OCI-LY1 (cell line): Measurements from ENCODE around the gene LCN15.

Source experiments
- H2AFZ ChIP-seq: fragments of 200-600 bp; sonication (generic), shearing (Covaris generic); 2 replicates; pipeline ENCODE4 v1.6.0; 2014; ENCODE audit warnings: antibody characterized with exemption, mild to moderate bottlenecking, low read length
- H3F3A ChIP-seq: fragments of 200-600 bp; sonication (generic), shearing (Covaris generic); 2 replicates; pipeline ENCODE4 v1.6.0; 2014; ENCODE audit warnings: mild to moderate bottlenecking, antibody characterized with exemption, low read length, moderate library complexity; ENCODE audit not compliant: insufficient read depth
- H3K27ac ChIP-seq: fragments of 200-600 bp; sonication (generic); 2 replicates; pipeline ENCODE4 v1.5.1; 2014; ENCODE audit warnings: low read length, mixed run types, mild to moderate bottlenecking, low read depth; ENCODE audit not compliant: poor library complexity, severe bottlenecking
- H3K27me3 ChIP-seq: fragments of 200-600 bp; sonication (generic); 2 replicates; pipeline ENCODE4 v1.6.0; 2014; ENCODE audit warnings: antibody characterized with exemption, mild to moderate bottlenecking, low read length, moderate library complexity; ENCODE audit not compliant: insufficient read depth
- H3K36me3 ChIP-seq: fragments of 200-600 bp; sonication (generic); 2 replicates; pipeline ENCODE4 v1.6.1; 2014; ENCODE audit warnings: mild to moderate bottlenecking, antibody characterized with exemption, low read length, moderate library complexity, mixed read lengths; ENCODE audit not compliant: insufficient read depth
- H3K4me1 ChIP-seq: fragments of 200-600 bp; sonication (generic); 2 replicates; pipeline ENCODE4 v1.5.1; 2014; ENCODE audit warnings: mild to moderate bottlenecking, low read length, moderate library complexity; ENCODE audit not compliant: insufficient read depth, severe bottlenecking
- H3K4me2 ChIP-seq: fragments of 200-600 bp; sonication (generic), shearing (Covaris generic); 2 replicates; pipeline ENCODE4 v1.6.1; 2014; ENCODE audit warnings: low read length
- H3K4me3 ChIP-seq: fragments of 200-600 bp; sonication (generic); 2 replicates; pipeline ENCODE4 v1.5.1; 2014; ENCODE audit warnings: low read length, low read depth, mild to moderate bottlenecking, mixed read lengths; ENCODE audit not compliant: poor library complexity, severe bottlenecking
- H3K79me2 ChIP-seq: fragments of 200-600 bp; shearing (Covaris generic); 2 replicates; pipeline ENCODE4 v1.6.1; 2016; ENCODE audit warnings: mixed run types, low read length, mixed read lengths; ENCODE audit not compliant: insufficient read depth
- H3K9ac ChIP-seq: fragments of 200-600 bp; sonication (generic), shearing (Covaris generic); 2 replicates; pipeline ENCODE4 v1.6.1; 2014; ENCODE audit warnings: mild to moderate bottlenecking, low read length, mixed read lengths
- H3K9me2 ChIP-seq: fragments of 200-600 bp; sonication (generic), shearing (Covaris generic); 2 replicates; pipeline ENCODE4 v1.6.1; 2014; ENCODE audit warnings: low read depth, mild to moderate bottlenecking, low read length, mixed read lengths
- H3K9me3 ChIP-seq: fragments of 200-600 bp; shearing (Covaris generic); 2 replicates; pipeline ENCODE4 v1.6.1; 2014; ENCODE audit warnings: low read length, mixed read lengths
- H4K20me1 ChIP-seq: fragments of 200-600 bp; sonication (generic), shearing (Covaris generic); 2 replicates; pipeline ENCODE4 v1.6.0; 2016; ENCODE audit warnings: mild to moderate bottlenecking, low read length; ENCODE audit not compliant: insufficient read depth
- EZH2 ChIP-seq: fragments of 200-600 bp; sonication (generic), shearing (Covaris generic); IDR thresholded peaks from 2 replicates; pipeline ENCODE4 v1.8.0; 2017; ENCODE audit warnings: borderline replicate concordance, mixed run types, mild to moderate bottlenecking, antibody characterized with exemption, low read length, moderate library complexity, mixed read lengths
- TF ChIP-seq, protein P1 (sequence below): fragments of 200-600 bp; sonication (generic), shearing (Covaris generic); IDR thresholded peaks from 2 replicates; pipeline ENCODE4 v1.5.1; 2017; ENCODE audit warnings: mild to moderate bottlenecking, antibody characterized with exemption, low read length, moderate library complexity, mixed read lengths

Gene LCN15

DNA sequence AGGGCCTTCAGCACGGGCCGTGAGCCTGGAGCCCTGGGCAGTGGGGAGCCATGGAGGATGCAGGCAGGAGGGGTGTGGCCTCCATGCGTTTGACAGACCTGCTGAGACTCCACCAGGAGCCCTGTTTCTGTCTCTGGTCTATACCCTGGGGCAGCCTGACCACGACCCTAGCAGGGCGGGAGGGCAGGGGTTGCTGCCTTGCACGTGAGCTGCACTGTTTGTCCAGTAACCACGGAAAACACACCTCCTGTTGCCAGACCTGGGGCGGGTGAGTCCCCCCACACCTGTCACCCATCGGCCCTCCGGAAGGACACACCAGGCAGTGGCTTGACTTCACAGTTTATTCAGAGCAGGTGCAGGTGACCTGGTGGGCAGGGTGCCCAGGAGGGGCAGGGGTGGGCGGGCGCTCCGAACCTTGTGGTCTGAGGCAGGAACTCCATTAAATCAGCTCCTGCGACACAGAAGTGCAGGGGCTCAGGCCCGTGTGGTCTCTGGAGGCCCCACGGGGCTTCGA lies 10.2 kb downstream of the LCN15 start:
- Histone ChIP-seq H3K4me3 (no peak overlapping the region), H3K27me3 (peaks cover 43% of the 10 kb centered on the region; the same call in 1 of the 2 replicates), H2AFZ (no peak overlapping the region), H3K79me2 (no peaks in the 10 kb centered on the region), H3K4me2 (no peak overlapping the region), H3K4me1 (no peaks in the 10 kb centered on the region), H3K36me3 (peaks cover 2% of the 10 kb centered on the region; the same call in 1 of the 2 replicates), H3K27ac (no peak overlapping the region), H3K9me3 (peaks cover 13% of the 10 kb centered on the region), H3F3A (no peaks in the 10 kb centered on the region), H4K20me1 (no peaks in the 10 kb centered on the region), H3K9ac (no peak overlapping the region), H3K9me2 (no peaks in the 10 kb centered on the region)
- TF ChIP-seq, protein P1, sequence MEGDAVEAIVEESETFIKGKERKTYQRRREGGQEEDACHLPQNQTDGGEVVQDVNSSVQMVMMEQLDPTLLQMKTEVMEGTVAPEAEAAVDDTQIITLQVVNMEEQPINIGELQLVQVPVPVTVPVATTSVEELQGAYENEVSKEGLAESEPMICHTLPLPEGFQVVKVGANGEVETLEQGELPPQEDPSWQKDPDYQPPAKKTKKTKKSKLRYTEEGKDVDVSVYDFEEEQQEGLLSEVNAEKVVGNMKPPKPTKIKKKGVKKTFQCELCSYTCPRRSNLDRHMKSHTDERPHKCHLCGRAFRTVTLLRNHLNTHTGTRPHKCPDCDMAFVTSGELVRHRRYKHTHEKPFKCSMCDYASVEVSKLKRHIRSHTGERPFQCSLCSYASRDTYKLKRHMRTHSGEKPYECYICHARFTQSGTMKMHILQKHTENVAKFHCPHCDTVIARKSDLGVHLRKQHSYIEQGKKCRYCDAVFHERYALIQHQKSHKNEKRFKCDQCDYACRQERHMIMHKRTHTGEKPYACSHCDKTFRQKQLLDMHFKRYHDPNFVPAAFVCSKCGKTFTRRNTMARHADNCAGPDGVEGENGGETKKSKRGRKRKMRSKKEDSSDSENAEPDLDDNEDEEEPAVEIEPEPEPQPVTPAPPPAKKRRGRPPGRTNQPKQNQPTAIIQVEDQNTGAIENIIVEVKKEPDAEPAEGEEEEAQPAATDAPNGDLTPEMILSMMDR = no peak
- no peak for TF ChIP-seq EZH2

DNA sequence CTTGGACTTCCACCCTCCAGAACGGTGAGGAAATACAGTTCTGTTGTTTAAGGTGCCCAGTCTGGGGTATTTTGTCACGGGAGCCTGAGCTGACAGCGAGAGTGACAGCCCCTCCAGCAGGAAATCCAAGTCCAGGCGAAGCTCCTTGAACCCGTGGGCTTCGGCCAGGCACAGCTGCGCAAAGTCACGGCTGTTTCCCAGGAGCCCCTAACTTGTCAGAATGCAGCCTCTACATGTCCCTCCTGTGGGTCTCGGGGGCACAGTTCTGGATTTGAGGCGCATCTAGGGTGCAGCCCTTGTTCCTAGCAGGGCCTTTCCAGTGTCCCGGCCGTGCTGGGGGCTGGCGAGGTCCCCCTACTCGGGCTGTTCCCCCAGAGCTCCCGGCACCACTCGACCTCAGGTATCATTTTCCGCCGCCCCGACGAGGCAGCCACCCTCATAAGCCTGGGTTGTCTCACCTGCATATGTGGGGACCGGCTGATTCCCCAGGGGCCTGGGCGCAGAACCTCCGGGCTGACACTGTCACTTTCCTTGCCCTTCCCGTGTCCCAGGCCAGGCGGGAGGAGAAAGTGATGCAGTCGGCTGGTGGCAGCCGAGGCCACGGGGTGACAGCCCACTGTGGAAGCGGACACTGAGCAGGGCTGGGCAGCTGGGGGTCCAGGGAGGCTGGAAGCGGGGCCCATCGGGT lies 10.8 kb downstream of the LCN15 start:
- peaks cover 13% of the 10 kb centered on the region for H3K9me3 ChIP-seq
- no peak overlapping the region for H2AFZ ChIP-seq
- H3K4me1 ChIP-seq = no peaks in the 10 kb centered on the region
- peaks cover 2% of the 10 kb centered on the region; the same call in 1 of the 2 replicates for H3K36me3 ChIP-seq
- TF ChIP-seq EZH2 = no peak
- TF ChIP-seq, protein P1 = no peak
- no peaks in the 10 kb centered on the region for H3K79me2 ChIP-seq
- no peak overlapping the region for H3K4me3 ChIP-seq
- H3F3A ChIP-seq = no peaks in the 10 kb centered on the region
- H3K27me3 ChIP-seq = peaks cover 43% of the 10 kb centered on the region; the same call in 1 of the 2 replicates
- no peaks in the 10 kb centered on the region for H4K20me1 ChIP-seq
- H3K27ac ChIP-seq = no peak overlapping the region
- H3K9me2 ChIP-seq = no peaks in the 10 kb centered on the region
- H3K4me2 ChIP-seq = no peak overlapping the region
- H3K9ac ChIP-seq = no peak overlapping the region

DNA sequence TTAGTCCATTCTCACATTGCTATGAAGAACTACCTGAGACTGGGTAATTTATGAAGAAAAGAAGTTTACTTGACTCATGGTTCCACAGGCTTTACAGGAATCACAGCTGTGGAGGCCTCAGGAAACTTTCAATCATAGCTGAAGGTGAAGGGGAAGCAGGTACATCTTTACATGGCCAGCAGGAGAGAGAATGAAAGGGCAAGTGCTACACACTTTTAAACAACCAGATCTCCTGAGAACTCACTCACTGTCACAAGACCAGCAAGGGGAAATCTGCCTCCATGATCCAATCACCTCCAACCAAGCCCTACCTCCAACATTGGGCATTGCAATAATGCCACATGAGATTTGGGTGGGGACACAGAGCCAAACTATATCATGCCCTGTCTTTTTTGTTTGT lies 12.5 kb downstream of the LCN15 start:
- no peaks in the 10 kb centered on the region for H3K79me2 ChIP-seq
- no peak overlapping the region for H3K27ac ChIP-seq

More for the DNA sequence above, 12.5 kb downstream of the LCN15 start:
- no peak overlapping the region for H3K9ac ChIP-seq
- no peak overlapping the region for H3K4me3 ChIP-seq
- no peak overlapping the region for H3K4me2 ChIP-seq
- peaks cover 2% of the 10 kb centered on the region; the same call in 1 of the 2 replicates for H3K36me3 ChIP-seq
- peaks cover 44% of the 10 kb centered on the region; the same call in 1 of the 2 replicates for H3K27me3 ChIP-seq
- no peaks in the 10 kb centered on the region for H3F3A ChIP-seq
- no peak overlapping the region for H2AFZ ChIP-seq
- no peaks in the 10 kb centered on the region for H3K9me2 ChIP-seq
- peaks cover 13% of the 10 kb centered on the region for H3K9me3 ChIP-seq
- TF ChIP-seq, protein P1 = no peak
- TF ChIP-seq EZH2 = no peak
- no peaks in the 10 kb centered on the region for H4K20me1 ChIP-seq
- H3K4me1 ChIP-seq = no peaks in the 10 kb centered on the region
